ENCODE measurements around the gene HTT. TPM values are rescaled to one million over a fixed set of nuclear protein-coding genes. Genes with fewer than 3 reads are reported as not detected.
A peak's percentile ranks its signal among the peaks of the same experiment; 100 is the strongest.

HTT gene
- total and polyA plus RNA-seq, 9 of the 15 experiments (the other 6 are each of a cell fraction or from before 2014, with no cell fraction given) = 0.66 to 31.6 (median 14.7) TPM

DNA sequence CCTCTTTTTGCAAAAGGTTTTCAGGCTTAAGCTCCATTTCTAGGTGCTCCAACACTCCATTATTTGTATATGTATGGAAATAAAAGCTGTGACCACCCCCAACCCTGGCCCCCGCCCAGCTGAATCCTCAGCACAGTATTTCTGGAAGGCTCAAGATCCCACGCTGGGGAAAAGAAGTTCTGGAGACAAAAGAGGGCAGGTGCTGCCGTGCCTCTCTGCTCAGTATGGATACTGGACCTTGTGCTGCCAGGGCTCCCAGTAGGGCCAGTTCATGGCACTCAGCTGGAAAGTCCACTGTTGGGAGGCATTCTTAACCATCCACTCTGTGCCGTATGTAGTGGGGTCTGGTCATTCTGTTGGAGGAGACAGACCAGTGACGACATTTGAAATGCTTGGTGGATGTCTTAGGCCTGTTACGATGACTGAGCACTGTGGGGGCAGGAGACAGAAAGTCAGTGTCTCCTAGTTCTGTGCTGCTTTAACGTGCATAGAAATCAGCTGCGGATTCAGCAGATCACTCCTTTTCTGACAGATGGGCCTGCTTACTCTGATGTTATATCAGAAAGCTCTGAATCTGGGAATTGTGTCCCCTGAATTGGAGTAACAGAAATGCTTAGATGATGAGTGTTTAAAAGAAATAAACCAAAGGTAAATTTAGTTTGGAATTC is 126.1 kb downstream of the HTT start:
- no TSS peak for BruUV-seq (replicated peaks)
- intact Hi-C loops (cut with micrococcal nuclease) (no loop called here), in situ Hi-C loops (cut with MboI) (no loop called here)
- peaks cover 6 to 12% of the 10 kb centered on the region in 2 experiments; a peak in 1 of 5 replicates for H3K4me1 ChIP-seq (replicated peaks in 1 of 2; ENCODE audit: control insufficient read depth in 2 of 2, insufficient read depth in 2 of 2, low read length in 2 of 2)
- H3K9me3 ChIP-seq (replicated peaks; ENCODE audit: control insufficient read depth, insufficient read depth, low read depth, low read length) = no peaks in the 10 kb centered on the region
- H3K79me2 ChIP-seq (ENCODE audit: control insufficient read depth, insufficient read depth, low read length) = no peaks in the 10 kb centered on the region
- ATAC-seq (no peak), DNase-seq (ENCODE audit: extremely low read depth in 1 of 4, low spot score in 3 of 4) (no peak), FAIRE-seq (peak; percentile 26)
- H4K20me1 ChIP-seq (replicated peaks; ENCODE audit: control insufficient read depth, insufficient read depth, low read length) = no peaks in the 10 kb centered on the region
- no peaks in the 10 kb centered on the region for H3K9me1 ChIP-seq (ENCODE audit: control insufficient read depth, insufficient read depth, low read length)
- H3K27me3 ChIP-seq (ENCODE audit: control insufficient read depth in 2 of 2, insufficient read depth in 2 of 2, low read length in 2 of 2) = no peaks in the 10 kb centered on the region
- H2AFZ ChIP-seq (ENCODE audit: low read depth, low read length) = no peak overlapping the region
- WGBS (ENCODE audit: insufficient coverage, low coverage, missing lambda C conversion rate) = 82% methylated on average over 8 of the region's 8 CpGs
- H3K36me3 ChIP-seq (ENCODE audit: control insufficient read depth, insufficient read depth, low read length) = peaks cover 25% of the 10 kb centered on the region; the same call in 1 of the 3 replicates
- no peak overlapping the region for H3K9ac ChIP-seq (ENCODE audit: insufficient read depth in 1 of 2, low read depth in 2 of 2, low read length in 2 of 2)
- H3K4me2 ChIP-seq (ENCODE audit: insufficient read depth, low read length) = no peak overlapping the region
- POLR2A ChIA-PET = interaction anchor here (0.8 to 0.9 kb wide), 2 partner anchors 9 to 30 kb away, joined by 3 to 4 read pairs; no protein-coding TSS in a partner anchor
- H3K4me3 ChIP-seq = no peak overlapping the region
- no peak overlapping the region for H3K27ac ChIP-seq (ENCODE audit: extremely low read depth, low read depth, low read length)
- CTCF ChIA-PET (ENCODE audit: low intra/inter-chr PET ratio) = no interaction called here
- TF ChIP-seq ZKSCAN8 (CRISPR knock-in tag; IDR thresholded peaks at IDR 0.05) (no peak), TAF7 (tag; IDR thresholded peaks at IDR 0.05) (no peak), TEAD2 (tag; IDR thresholded peaks at IDR 0.05) (no peak), NBN (IDR thresholded peaks at IDR 0.05; ENCODE audit: low read depth) (no peak), SREBF1 (IDR thresholded peaks at IDR 0.05; ENCODE audit: borderline replicate concordance, low read depth, low read length) (no peak), ZBTB7A (IDR thresholded peaks at IDR 0.05; ENCODE audit: borderline replicate concordance, control insufficient read depth, low read depth, low read length) (no peak)
- TF ChIP-seq, protein P1, sequence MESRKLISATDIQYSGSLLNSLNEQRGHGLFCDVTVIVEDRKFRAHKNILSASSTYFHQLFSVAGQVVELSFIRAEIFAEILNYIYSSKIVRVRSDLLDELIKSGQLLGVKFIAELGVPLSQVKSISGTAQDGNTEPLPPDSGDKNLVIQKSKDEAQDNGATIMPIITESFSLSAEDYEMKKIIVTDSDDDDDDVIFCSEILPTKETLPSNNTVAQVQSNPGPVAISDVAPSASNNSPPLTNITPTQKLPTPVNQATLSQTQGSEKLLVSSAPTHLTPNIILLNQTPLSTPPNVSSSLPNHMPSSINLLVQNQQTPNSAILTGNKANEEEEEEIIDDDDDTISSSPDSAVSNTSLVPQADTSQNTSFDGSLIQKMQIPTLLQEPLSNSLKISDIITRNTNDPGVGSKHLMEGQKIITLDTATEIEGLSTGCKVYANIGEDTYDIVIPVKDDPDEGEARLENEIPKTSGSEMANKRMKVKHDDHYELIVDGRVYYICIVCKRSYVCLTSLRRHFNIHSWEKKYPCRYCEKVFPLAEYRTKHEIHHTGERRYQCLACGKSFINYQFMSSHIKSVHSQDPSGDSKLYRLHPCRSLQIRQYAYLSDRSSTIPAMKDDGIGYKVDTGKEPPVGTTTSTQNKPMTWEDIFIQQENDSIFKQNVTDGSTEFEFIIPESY (CRISPR knock-in tag; IDR thresholded peaks at IDR 0.05) = no peak
- TF ChIP-seq, protein P2, sequence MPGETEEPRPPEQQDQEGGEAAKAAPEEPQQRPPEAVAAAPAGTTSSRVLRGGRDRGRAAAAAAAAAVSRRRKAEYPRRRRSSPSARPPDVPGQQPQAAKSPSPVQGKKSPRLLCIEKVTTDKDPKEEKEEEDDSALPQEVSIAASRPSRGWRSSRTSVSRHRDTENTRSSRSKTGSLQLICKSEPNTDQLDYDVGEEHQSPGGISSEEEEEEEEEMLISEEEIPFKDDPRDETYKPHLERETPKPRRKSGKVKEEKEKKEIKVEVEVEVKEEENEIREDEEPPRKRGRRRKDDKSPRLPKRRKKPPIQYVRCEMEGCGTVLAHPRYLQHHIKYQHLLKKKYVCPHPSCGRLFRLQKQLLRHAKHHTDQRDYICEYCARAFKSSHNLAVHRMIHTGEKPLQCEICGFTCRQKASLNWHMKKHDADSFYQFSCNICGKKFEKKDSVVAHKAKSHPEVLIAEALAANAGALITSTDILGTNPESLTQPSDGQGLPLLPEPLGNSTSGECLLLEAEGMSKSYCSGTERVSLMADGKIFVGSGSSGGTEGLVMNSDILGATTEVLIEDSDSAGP (CRISPR knock-in tag; IDR thresholded peaks at IDR 0.05) = no peak
- TF ChIP-seq, protein P3, sequence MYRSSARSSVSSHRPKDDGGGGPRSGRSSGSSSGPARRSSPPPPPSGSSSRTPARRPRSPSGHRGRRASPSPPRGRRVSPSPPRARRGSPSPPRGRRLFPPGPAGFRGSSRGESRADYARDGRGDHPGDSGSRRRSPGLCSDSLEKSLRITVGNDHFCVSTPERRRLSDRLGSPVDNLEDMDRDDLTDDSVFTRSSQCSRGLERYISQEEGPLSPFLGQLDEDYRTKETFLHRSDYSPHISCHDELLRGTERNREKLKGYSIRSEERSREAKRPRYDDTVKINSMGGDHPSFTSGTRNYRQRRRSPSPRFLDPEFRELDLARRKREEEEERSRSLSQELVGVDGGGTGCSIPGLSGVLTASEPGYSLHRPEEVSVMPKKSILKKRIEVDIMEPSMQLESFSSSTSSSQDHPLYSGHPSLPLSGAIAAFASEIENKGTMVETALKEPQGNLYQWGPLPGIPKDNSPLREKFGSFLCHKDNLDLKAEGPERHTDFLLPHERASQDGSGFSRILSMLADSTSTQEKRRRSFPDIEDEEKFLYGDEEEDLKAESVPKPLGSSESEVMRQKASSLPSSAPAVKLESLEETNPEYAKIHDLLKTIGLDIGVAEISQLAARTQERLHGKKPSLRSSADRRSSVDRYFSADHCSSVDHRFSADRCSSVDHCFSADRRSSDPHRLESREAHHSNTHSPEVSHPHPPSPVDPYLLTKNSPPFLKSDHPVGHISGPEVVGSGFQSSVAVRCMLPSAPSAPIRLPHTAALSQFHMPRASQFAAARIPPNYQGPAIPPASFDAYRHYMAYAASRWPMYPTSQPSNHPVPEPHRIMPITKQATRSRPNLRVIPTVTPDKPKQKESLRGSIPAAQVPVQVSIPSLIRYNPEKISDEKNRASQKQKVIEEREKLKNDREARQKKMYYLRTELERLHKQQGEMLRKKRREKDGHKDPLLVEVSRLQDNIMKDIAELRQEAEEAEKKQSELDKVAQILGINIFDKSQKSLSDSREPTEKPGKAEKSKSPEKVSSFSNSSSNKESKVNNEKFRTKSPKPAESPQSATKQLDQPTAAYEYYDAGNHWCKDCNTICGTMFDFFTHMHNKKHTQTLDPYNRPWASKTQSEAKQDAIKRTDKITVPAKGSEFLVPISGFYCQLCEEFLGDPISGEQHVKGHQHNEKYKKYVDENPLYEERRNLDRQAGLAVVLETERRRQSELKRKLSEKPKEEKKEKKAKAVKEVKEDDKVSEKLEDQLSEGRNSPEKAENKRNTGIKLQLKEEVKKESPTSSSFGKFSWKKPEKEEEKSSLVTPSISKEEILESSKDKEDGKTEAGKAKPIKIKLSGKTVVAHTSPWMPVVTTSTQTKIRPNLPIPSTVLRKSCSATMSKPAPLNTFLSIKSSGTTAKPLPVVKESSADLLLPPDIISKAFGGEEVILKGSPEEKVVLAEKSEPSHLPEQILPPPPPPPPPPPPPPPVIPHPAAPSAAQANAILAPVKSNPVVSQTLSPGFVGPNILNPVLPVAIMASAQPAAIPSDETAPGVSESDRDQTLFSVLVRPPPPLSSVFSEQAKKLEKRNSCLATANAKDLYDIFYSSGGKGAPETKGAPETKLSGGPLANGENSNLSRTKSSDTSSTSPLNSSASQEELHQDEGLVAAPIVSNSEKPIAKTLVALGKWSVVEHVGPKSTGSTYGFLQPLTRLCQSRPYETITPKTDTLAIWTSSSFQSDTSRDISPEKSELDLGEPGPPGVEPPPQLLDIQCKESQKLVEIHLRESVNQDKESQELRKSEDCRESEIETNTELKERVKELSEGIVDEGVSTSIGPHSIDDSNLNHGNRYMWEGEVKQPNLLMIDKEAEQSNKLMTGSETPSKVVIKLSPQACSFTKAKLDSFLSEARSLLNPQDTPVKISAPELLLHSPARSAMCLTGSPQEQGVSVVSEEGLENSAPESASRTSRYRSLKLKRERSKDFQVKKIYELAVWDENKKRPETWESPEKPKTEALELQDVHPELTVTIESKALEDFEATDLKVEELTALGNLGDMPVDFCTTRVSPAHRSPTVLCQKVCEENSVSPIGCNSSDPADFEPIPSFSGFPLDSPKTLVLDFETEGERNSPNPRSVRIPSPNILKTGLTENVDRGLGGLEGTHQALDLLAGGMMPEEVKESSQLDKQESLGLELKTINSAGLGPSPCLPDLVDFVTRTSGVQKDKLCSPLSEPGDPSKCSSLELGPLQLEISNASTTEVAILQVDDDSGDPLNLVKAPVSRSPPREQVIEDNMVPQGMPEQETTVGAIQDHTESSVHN (IDR thresholded peaks at IDR 0.05; ENCODE audit: borderline replicate concordance in 1 of 2, low read depth in 1 of 2) = no peak
